Fibroblast of the conjunctiva (primary cell): ENCODE results near the gene PML.
"Not testable (repeated sequence)": the region's sequence is repeated elsewhere in the genome, so short reads cannot be mapped to it uniquely, and the experiment has no call there.

Experiments
- DNase-seq: peaks from one replicate; pipeline ENCODE4 v3.0.0-alpha.2; 2010; ENCODE audit warnings: low read depth

Gene PML

GRCh38 chr15:74040109-74040850 lies 45.8 kb downstream of the PML start:
- DNase-seq = peak; percentile 79

- DNase-seq = no peak
These were observed 46.8 kb downstream of the PML start for GRCh38 chr15:74041311-74041756.

- no peak for DNase-seq
These were observed 47.4 kb downstream of the PML start for GRCh38 chr15:74041777-74042435.

- DNase-seq = no peak
These were observed 48.3 kb downstream of the PML start for GRCh38 chr15:74042603-74043424.

- no peak for DNase-seq
These were observed 49.1 kb downstream of the PML start for GRCh38 chr15:74043425-74044266.

- no peak for DNase-seq
These were observed 50.0 kb downstream of the PML start for GRCh38 chr15:74044267-74045110.

- DNase-seq = no peak
These were observed 50.7 kb downstream of the PML start for GRCh38 chr15:74045184-74045583.

GRCh38 chr15:74045636-74046274 lies 51.2 kb downstream of the PML start:
- DNase-seq = no peak

GRCh38 chr15:74046275-74046674 lies 51.8 kb downstream of the PML start:
- no peak for DNase-seq

GRCh38 chr15:74050127-74050526 lies 55.6 kb downstream of the PML start:
- no peak for DNase-seq

GRCh38 chr15:74050556-74051234 lies 56.2 kb downstream of the PML start:
- no peak for DNase-seq

- DNase-seq = not testable (repeated sequence)
These were observed 58.0 kb downstream of the PML start for GRCh38 chr15:74052271-74053260.

GRCh38 chr15:74053517-74053916 lies 59.0 kb downstream of the PML start:
- DNase-seq = no peak

GRCh38 chr15:74053941-74054529 lies 59.5 kb downstream of the PML start:
- peak; percentile 87 for DNase-seq

- DNase-seq = no peak
These were observed 61.3 kb downstream of the PML start for GRCh38 chr15:74055804-74056203.

GRCh38 chr15:74056330-74056729 lies 61.8 kb downstream of the PML start:
- DNase-seq = not testable (repeated sequence)

- not testable (repeated sequence) for DNase-seq
These were observed 64.7 kb downstream of the PML start for GRCh38 chr15:74059050-74059833.
